ENCODE measurements around the gene BNIP3.

- TF ChIP-seq, protein P1, sequence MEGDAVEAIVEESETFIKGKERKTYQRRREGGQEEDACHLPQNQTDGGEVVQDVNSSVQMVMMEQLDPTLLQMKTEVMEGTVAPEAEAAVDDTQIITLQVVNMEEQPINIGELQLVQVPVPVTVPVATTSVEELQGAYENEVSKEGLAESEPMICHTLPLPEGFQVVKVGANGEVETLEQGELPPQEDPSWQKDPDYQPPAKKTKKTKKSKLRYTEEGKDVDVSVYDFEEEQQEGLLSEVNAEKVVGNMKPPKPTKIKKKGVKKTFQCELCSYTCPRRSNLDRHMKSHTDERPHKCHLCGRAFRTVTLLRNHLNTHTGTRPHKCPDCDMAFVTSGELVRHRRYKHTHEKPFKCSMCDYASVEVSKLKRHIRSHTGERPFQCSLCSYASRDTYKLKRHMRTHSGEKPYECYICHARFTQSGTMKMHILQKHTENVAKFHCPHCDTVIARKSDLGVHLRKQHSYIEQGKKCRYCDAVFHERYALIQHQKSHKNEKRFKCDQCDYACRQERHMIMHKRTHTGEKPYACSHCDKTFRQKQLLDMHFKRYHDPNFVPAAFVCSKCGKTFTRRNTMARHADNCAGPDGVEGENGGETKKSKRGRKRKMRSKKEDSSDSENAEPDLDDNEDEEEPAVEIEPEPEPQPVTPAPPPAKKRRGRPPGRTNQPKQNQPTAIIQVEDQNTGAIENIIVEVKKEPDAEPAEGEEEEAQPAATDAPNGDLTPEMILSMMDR (IDR thresholded peaks at IDR 0.05 in 2 of 3, conservative IDR thresholded peaks at IDR 0.05 in 1 of 3; ENCODE audit: borderline replicate concordance in 1 of 3, insufficient read depth in 1 of 3, low read depth in 2 of 3, low read length in 2 of 3) = no peak
- no peak for TF ChIP-seq POLR2AphosphoS5 (IDR thresholded peaks at IDR 0.05; ENCODE audit: low read depth, low read length)
- TF ChIP-seq POLR2A (IDR thresholded peaks at IDR 0.05; ENCODE audit: borderline replicate concordance, extremely low read depth, insufficient read depth, insufficient read length) = no peak
- no peak for TF ChIP-seq EGR1 (IDR thresholded peaks at IDR 0.05; ENCODE audit: low read depth)
- no peak for TF ChIP-seq EZH2phosphoT487 (IDR thresholded peaks at IDR 0.05; ENCODE audit: borderline replicate concordance)
- TF ChIP-seq SIN3A (IDR thresholded peaks at IDR 0.05; ENCODE audit: low read depth) = no peak
These were observed 16.5 kb upstream of the BNIP3 start for GRCh38 chr10:131998050-131998844.

Measured in HCT116 (cell line).